HepG2 (cell line): Measurements from ENCODE around the gene DNAJC10. TPM values are rescaled to one million over a fixed set of nuclear protein-coding genes. Genes with fewer than 3 reads are reported as not detected.

Experiments used
- ATAC-seq: fragments of 200-7000 bp; cut with Tn5 transposase; 3 replicates; pipeline ENCODE4 v1.9.1; 2020; ENCODE audit warnings: mild to moderate bottlenecking, moderate library complexity
- BruUV-seq: library from RNA; stranded (reverse); fragments of 400-500 nt; replicated peaks from 2 replicates; lab custom pipeline; 2021; lab: Mats Ljungman, UMichigan
- CTCF ChIA-PET: fragments of 300-600 bp; formaldehyde crosslinking; extraction: SDS; loops from one replicate; lab custom pipeline; 2021; ENCODE audit warnings: low total read pairs, inconsistent platforms, low intra/inter-chr PET ratio; lab: Yijun Ruan, JAX
- POLR2A ChIA-PET: fragments of 350-600 bp; sonication (Branson Sonifier 250); formaldehyde crosslinking; loops from one replicate; lab custom pipeline; 2020; ENCODE audit warnings: antibody characterized with exemption, inconsistent platforms; lab: Yijun Ruan, JAX
- DNase-seq: peaks from one replicate; pipeline ENCODE4 v3.0.0-alpha.2; 2015; ENCODE audit warnings: low spot score
- FAIRE-seq: peaks from 3 replicates; lab custom pipeline; 2011; peaks lifted over from hg19 to GRCh38; lab: Jason Lieb, UNC
- H2AFZ ChIP-seq: one replicate; pipeline ENCODE4 v1.6.1; 2011; ENCODE audit warnings: low read length, inconsistent platforms
- H3K27ac ChIP-seq: fragments of 300-600 bp; 3 replicates; pipeline ENCODE4 v1.8.0; 2011; ENCODE audit warnings: mixed run types, mild to moderate bottlenecking, mixed read lengths, low read length, inconsistent platforms; ENCODE audit not compliant: insufficient read depth; ENCODE audit errors: extremely low read length
- H3K27me3 ChIP-seq, 2 experiments: fragments of 200-600 bp in 1 of 2; 2 replicates in 1 of 2; 3 replicates in 1 of 2; pipeline versions ENCODE4 v1.6.0 to v1.8.0; 2011; ENCODE audit warnings: low read length in 2 of 2, mild to moderate bottlenecking in 2 of 2, moderate library complexity in 2 of 2, inconsistent platforms in 1 of 2; ENCODE audit not compliant: insufficient read depth in 2 of 2, control insufficient read depth in 1 of 2
- H3K36me3 ChIP-seq, 2 experiments: fragments of 200-600 bp in 1 of 2; replicated peaks in 1 of 2; 2 replicates in 1 of 2; 3 replicates in 1 of 2; pipeline versions ENCODE4 v1.5.1 to v1.8.0; 2011; ENCODE audit warnings: low read length in 2 of 2, inconsistent platforms in 1 of 2; ENCODE audit not compliant: insufficient read depth in 2 of 2, control insufficient read depth in 1 of 2
- H3K4me1 ChIP-seq: 2 replicates; pipeline ENCODE4 v1.5.1; 2012; ENCODE audit warnings: low read length, inconsistent platforms; ENCODE audit not compliant: insufficient read depth
- H3K4me2 ChIP-seq: 2 replicates; pipeline ENCODE4 v1.6.0; 2011; ENCODE audit warnings: low read depth, low read length, inconsistent platforms
- H3K4me3 ChIP-seq, 3 experiments: fragments of 200-600 bp in 1 of 3; sonication (generic), shearing (Covaris generic) in 1 of 3; replicated peaks in 1 of 3; 2 replicates each; pipeline ENCODE4 v1.5.1; 2011 to 2016; ENCODE audit warnings: low read length in 3 of 3, inconsistent platforms in 2 of 3, low read depth in 2 of 3, mild to moderate bottlenecking in 2 of 3, control low read depth in 1 of 3, mixed read lengths in 1 of 3; ENCODE audit not compliant: insufficient read depth in 1 of 3
- H3K79me2 ChIP-seq: one replicate; pipeline ENCODE4 v1.6.1; 2011; ENCODE audit warnings: low read length, inconsistent platforms; ENCODE audit not compliant: insufficient read depth
- H3K9ac ChIP-seq: 2 replicates; pipeline ENCODE4 v1.6.0; 2011; ENCODE audit warnings: mild to moderate bottlenecking, low read depth, low read length, inconsistent platforms; ENCODE audit not compliant: insufficient read depth
- H3K9me3 ChIP-seq: 2 replicates; pipeline ENCODE4 v1.5.1; 2012; ENCODE audit warnings: mild to moderate bottlenecking, low read length
- H4K20me1 ChIP-seq: 2 replicates; pipeline ENCODE4 v1.6.0; 2011; ENCODE audit warnings: inconsistent platforms, mild to moderate bottlenecking, low read length, moderate library complexity; ENCODE audit not compliant: insufficient read depth
- EEA1 ChIP-seq: sonication (generic); formaldehyde crosslinking; IDR thresholded peaks from 2 replicates; pipeline ENCODE4 v1.5.1; 2020; ENCODE audit warnings: mild to moderate bottlenecking, missing genetic modification reagents, borderline replicate concordance
- ELF4 ChIP-seq: sonication (generic); formaldehyde crosslinking; IDR thresholded peaks from 2 replicates; pipeline ENCODE4 v1.5.0; 2020; ENCODE audit warnings: missing genetic modification reagents, mild to moderate bottlenecking, moderate library complexity, borderline replicate concordance
- HNF1A ChIP-seq, 2 experiments: sonication (generic) in 1 of 2; formaldehyde crosslinking in 1 of 2; IDR thresholded peaks; 2 replicates each; pipeline versions ENCODE4 v1.4.0 to v1.6.1; 2016 to 2020; ENCODE audit warnings: borderline replicate concordance in 1 of 2, low read depth in 1 of 2, mild to moderate bottlenecking in 1 of 2, missing genetic modification reagents in 1 of 2
- IRF1 ChIP-seq: sonication (generic); formaldehyde crosslinking; IDR thresholded peaks from 2 replicates; pipeline ENCODE4 v1.4.0; 2020; ENCODE audit warnings: low read depth, mild to moderate bottlenecking, missing genetic modification reagents
- NFIC ChIP-seq: IDR thresholded peaks from 2 replicates; pipeline ENCODE4 v1.6.1; 2012; ENCODE audit warnings: mild to moderate bottlenecking, low read length, inconsistent platforms
- POLR2G ChIP-seq: fragments of 200-400 bp; formaldehyde crosslinking; IDR thresholded peaks from 2 replicates; pipeline ENCODE4 v1.6.1; 2018; ENCODE audit warnings: mild to moderate bottlenecking, low read depth, low read length, moderate library complexity
- ZBTB7B ChIP-seq: sonication (generic); formaldehyde crosslinking; IDR thresholded peaks from 2 replicates; pipeline ENCODE4 v1.4.0; 2020; ENCODE audit warnings: missing genetic modification reagents
- ZNF564 ChIP-seq: sonication (generic); formaldehyde crosslinking; IDR thresholded peaks from 2 replicates; pipeline ENCODE4 v1.8.1; 2023; ENCODE audit warnings: mild to moderate bottlenecking, missing genetic modification reagents
- ZNF670 ChIP-seq: sonication (generic); formaldehyde crosslinking; IDR thresholded peaks from 2 replicates; pipeline ENCODE4 v1.8.0; 2022; ENCODE audit warnings: mild to moderate bottlenecking, missing genetic modification reagents, borderline replicate concordance
- in situ Hi-C: cut with HindIII; loops from 2 replicates; pipeline ENCODE4 v1.10.0; 2017; ENCODE audit warnings: low pct_unique_long_range_greater_than_20kb; ENCODE audit not compliant: extremely low pct_ligation_motif_present
- intact Hi-C: fragments of 100-400 bp; cut with micrococcal nuclease; formaldehyde crosslinking; loops from one replicate; pipeline ENCODE4 v1.10.0; 2022; ENCODE audit not compliant: unreplicated experiment
- polyA plus RNA-seq, 8 experiments: library from polyadenylated mRNA; depleted of rRNA in 3 of 8; stranded (reverse) in 7 of 8; unstranded in 1 of 8; fragments of >200 nt; fragmentation: Illumina TruSeq in 4 of 8; extraction: Trizol in 4 of 8; gene quantifications; 2 replicates each; pipeline versions ENCODE4 v1.2.1 to v1.2.3, GENCODE V29; 2011 to 2016; ENCODE audit warnings: low read depth in 4 of 8, missing spikeins in 1 of 8, mixed read lengths in 1 of 8; ENCODE audit not compliant: insufficient read depth in 1 of 8
- total RNA-seq, 5 experiments: library from RNA; depleted of rRNA; stranded (reverse); fragments of >200 nt; fragmentation: Illumina TruSeq; extraction: Trizol; gene quantifications; 2 replicates each; pipeline ENCODE4 v1.2.3, GENCODE V29; 2016; ENCODE audit warnings: low read depth in 1 of 5

Gene DNAJC10
- total and polyA plus RNA-seq, 2 of the 13 experiments (the other 11 are each of a cell fraction or from before 2014, with no cell fraction given): 44.1 to 178 TPM

GRCh38 chr2:182831101-182831500 is 115.0 kb downstream of the DNAJC10 start:
- no peaks in the 10 kb centered on the region; a peak in 1 of 5 replicates for H3K27me3 ChIP-seq
- no peak overlapping the region for H3K4me2 ChIP-seq
- FAIRE-seq (no peak), DNase-seq (no peak), ATAC-seq (no peak)
- H4K20me1 ChIP-seq: no peaks in the 10 kb centered on the region
- in situ Hi-C loops (no loop called here), intact Hi-C loops (no loop called here)
- no peak overlapping the region for H2AFZ ChIP-seq
- H3K27ac ChIP-seq: no peak overlapping the region
- H3K4me3 ChIP-seq: no peak overlapping the region
- H3K79me2 ChIP-seq: no peaks in the 10 kb centered on the region
- no peaks in the 10 kb centered on the region for H3K36me3 ChIP-seq
- TF ChIP-seq HNF1A (IDR thresholded peaks at IDR 0.05; ENCODE audit: low read depth) (no peak), HNF1A (CRISPR knock-in tag; IDR thresholded peaks at IDR 0.05; ENCODE audit: borderline replicate concordance) (no peak), ELF4 (CRISPR knock-in tag) (no peak), ZBTB7B (CRISPR knock-in tag) (no peak), ZNF670 (CRISPR knock-in tag) (no peak), EEA1 (no peak), ZNF564 (CRISPR knock-in tag) (no peak), NFIC (no peak), IRF1 (no peak), POLR2G (no peak)
- ChIA-PET CTCF (no interaction called here), POLR2A (no interaction called here)
- no peaks in the 10 kb centered on the region for H3K4me1 ChIP-seq
- H3K9me3 ChIP-seq: no peaks in the 10 kb centered on the region
- H3K9ac ChIP-seq: no peak overlapping the region
- BruUV-seq: no TSS peak
